IPS-20b (cell line): ENCODE measurements around the gene DGKE.

ENCODE experiments used
- H3K27ac ChIP-seq: one replicate; pipeline ENCODE4 v1.5.1; 2013; ENCODE audit warnings: low read length
- H3K27me3 ChIP-seq: 2 replicates; pipeline ENCODE4 v1.6.1; 2013; ENCODE audit warnings: mild to moderate bottlenecking, low read length, inconsistent platforms; ENCODE audit not compliant: insufficient read depth
- H3K36me3 ChIP-seq: 2 replicates; pipeline ENCODE4 v1.6.1; 2013; ENCODE audit warnings: low read depth, mild to moderate bottlenecking, inconsistent platforms, low read length, moderate library complexity; ENCODE audit not compliant: insufficient read depth
- H3K4me1 ChIP-seq: 2 replicates; pipeline ENCODE4 v1.6.1; 2013; ENCODE audit warnings: mild to moderate bottlenecking, control low read depth, inconsistent platforms, low read length, moderate library complexity; ENCODE audit not compliant: insufficient read depth
- H3K4me3 ChIP-seq: 2 replicates; pipeline ENCODE4 v1.5.1; 2013; ENCODE audit warnings: mild to moderate bottlenecking, low read length, inconsistent platforms
- H3K9ac ChIP-seq: 2 replicates; pipeline ENCODE4 v1.6.1; 2013; ENCODE audit warnings: low read depth, mild to moderate bottlenecking, inconsistent platforms, low read length, moderate library complexity
- H3K9me3 ChIP-seq: 2 replicates; pipeline ENCODE4 v1.6.1; 2013; ENCODE audit warnings: mild to moderate bottlenecking, low read depth, low read length, inconsistent platforms; ENCODE audit not compliant: insufficient read depth

The DGKE gene

DNA sequence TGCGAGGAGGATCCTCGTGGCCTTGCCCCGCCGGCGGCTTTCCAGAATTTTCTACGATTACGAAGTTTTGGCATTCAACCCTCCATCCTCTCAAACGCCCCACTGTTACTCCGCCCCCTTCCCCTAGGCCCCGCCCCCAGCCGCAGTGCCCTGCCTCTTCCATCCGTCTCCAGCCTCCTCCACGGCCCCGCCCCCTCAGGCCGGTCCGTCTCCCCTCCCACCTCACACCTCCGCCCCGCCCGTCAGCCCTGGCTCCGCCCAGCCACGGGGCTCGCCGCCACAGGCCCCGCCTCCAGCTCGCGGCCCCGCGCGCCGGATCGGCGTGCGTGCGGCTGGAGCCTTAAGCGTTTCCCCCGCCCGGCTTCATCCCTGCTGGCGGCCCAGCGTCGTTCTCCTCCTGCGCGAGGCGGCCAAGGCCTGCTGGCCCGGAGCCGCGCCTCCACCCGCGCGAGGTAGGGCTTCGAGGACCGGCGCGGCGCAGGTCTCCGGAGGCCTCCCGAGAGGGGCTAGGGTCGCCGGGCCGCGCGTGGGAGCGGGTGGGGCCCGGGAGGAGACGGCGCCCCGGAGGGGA is at the start of gene DGKE, which contains the start of gene C17orf67:
Gene DGKE (plus strand): TSS at position 343 of the 571 bp plus-strand sequence. CDS start 645 bp downstream, outside the sequence.
Gene C17orf67 (minus strand): TSS at position 112 of the 571 bp plus-strand sequence. CDS start 18,110 bp downstream, outside the sequence.
- peaks cover 32% of the 10 kb centered on the region for H3K27me3 ChIP-seq
- H3K27ac ChIP-seq: no peak within 1 kb of the TSS
- no peaks in the 10 kb centered on the region for H3K9me3 ChIP-seq
- no peaks in the 10 kb centered on the region for H3K36me3 ChIP-seq
- H3K9ac ChIP-seq: peak within 1 kb of the TSS; percentile 58; the same call in 1 of the 2 replicates
- peak within 1 kb of the TSS; percentile 84 for H3K4me3 ChIP-seq
- H3K4me1 ChIP-seq: peaks cover 23% of the 10 kb centered on the region; the same call in 1 of the 2 replicates

DNA sequence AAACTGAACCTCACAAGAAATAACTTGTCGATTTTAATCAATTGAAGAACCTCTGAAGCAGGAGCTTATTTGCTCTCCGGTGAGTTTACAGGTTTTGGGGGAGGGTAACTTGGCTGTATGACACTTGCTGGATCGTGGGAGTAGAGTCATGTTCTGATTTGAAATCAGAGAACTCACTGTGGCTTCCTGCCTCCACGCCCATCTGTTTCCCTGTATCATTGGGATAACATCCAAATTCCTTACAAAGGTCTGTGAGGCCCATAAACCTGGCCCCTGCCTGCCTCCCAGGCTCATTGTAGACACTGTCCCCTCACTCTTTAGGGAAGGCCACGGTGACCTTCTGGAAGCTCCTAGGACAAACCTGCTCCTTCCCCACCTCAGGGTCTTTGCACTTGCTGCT is 48.5 kb upstream of the DGKE start:
- no peak overlapping the region for H3K27ac ChIP-seq
- H3K4me3 ChIP-seq: no peak overlapping the region
- no peak overlapping the region for H3K9ac ChIP-seq
- H3K4me1 ChIP-seq: no peaks in the 10 kb centered on the region
- peaks cover 17% of the 10 kb centered on the region for H3K27me3 ChIP-seq
- no peaks in the 10 kb centered on the region for H3K36me3 ChIP-seq
- no peaks in the 10 kb centered on the region for H3K9me3 ChIP-seq

DNA sequence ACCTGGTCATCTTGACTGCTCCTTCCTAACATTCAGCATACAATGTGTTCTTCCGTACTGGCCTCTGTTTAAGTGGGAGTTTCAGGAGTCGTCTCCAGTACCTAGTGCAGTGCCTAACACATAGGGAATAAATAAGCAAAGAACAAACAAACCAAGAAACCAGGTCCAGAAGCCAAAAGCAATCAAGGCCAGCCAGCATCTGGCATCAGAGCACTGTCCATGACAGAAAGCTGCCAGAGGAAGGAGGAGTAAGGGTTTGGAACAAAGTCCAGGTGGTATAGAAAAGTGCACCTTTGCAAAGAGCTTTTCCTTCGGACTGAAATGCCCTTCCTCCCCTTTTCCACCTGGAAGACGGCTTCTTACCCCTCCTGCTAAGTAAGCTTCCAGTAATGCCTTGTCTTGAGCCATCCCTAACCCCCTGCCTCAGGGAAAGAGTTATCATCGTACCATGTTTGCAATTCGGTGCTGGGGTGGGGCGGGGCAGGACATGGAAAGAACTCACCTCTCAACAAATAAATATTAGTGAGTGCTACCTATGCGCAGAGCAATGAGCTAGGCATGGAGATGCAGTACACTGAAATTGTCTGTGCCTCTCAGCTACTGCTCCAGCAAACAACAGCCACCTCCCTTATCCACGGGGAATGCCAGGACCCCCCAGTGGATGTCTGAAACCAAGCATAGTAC is 47.8 kb upstream of the DGKE start:
- H3K4me1 ChIP-seq: no peaks in the 10 kb centered on the region

DNA sequence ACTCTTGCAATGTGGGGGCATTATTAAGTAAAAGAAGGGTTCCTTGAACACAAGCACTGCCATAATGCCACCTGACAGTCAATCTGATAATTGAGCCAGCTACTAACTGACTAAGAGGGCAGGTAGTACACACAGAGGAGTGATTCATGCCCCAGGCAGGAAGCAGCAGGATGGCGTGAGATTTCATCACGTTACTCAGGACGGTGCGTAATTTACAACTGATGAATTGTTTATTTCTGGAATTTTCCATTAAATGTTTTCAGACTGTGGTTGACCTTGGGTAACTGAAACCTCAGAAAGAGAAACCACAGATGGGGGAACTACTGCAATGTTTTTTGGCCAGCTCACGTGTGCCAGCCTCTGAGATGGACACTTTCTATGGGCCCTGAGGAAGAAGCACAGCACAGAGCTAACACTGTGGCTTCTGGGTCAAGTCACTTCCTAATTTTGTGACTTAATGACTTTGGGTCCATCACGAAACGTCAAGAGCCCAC is 46.9 kb upstream of the DGKE start:
- H3K4me1 ChIP-seq: no peaks in the 10 kb centered on the region

More for the DNA sequence above, 47.8 kb upstream of the DGKE start:
- Histone ChIP-seq H3K4me3 (no peak overlapping the region), H3K36me3 (no peaks in the 10 kb centered on the region), H3K9ac (no peak overlapping the region), H3K27ac (no peak overlapping the region), H3K9me3 (no peaks in the 10 kb centered on the region), H3K27me3 (peaks cover 10% of the 10 kb centered on the region)

DNA sequence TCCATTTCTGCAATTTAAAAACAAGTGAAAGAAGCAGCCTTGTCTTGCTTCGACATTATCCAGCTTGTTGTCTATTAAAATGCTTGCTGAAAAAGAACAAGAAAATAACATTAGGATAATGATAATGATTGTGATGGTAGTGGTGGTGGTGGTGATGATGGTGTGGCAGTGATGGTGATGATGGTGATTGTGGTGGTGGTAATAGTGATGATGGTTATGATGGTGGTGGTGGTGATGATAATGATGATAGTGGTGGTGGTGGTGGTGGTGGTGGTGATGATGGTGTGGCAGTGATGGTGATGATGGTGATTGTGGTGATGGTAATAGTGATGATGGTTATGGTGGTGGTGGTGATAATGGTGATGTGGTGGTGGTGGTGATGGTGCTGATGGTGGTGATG is 41.7 kb upstream of the DGKE start:
- no peaks in the 10 kb centered on the region for H3K36me3 ChIP-seq
- no peak overlapping the region for H3K9ac ChIP-seq
- no peaks in the 10 kb centered on the region for H3K27me3 ChIP-seq
- H3K4me1 ChIP-seq: no peaks in the 10 kb centered on the region
- H3K9me3 ChIP-seq: peaks cover 3% of the 10 kb centered on the region; the same call in 1 of the 2 replicates
- no peak overlapping the region for H3K27ac ChIP-seq
- H3K4me3 ChIP-seq: no peak overlapping the region

More for the DNA sequence above, 46.9 kb upstream of the DGKE start:
- H3K9me3 ChIP-seq: no peaks in the 10 kb centered on the region
- H3K9ac ChIP-seq: no peak overlapping the region
- peaks cover under 1% of the 10 kb centered on the region; the same call in 1 of the 2 replicates for H3K27me3 ChIP-seq
- H3K27ac ChIP-seq: no peak overlapping the region
- no peak overlapping the region for H3K4me3 ChIP-seq
- no peaks in the 10 kb centered on the region for H3K36me3 ChIP-seq

DNA sequence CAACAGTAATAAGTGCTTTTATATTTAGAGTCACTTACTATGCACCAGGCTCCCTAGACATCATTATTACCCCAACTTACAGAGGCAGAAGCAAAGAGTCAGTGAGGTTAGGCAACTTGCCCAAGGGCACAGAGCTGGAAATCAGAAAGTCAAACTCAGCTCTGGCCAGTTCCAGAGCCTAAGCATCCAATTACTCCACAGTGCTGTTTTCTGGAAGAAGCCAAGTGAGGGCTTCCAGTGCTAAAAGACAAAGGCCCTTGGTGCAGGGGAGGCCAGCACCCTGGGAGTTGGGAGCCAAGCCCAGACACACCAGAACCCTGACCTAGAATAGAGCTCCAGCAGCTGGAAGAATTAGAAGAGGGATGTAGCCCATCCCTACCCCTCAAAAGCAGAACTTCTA is 40.4 kb upstream of the DGKE start:
- H3K27ac ChIP-seq: no peak overlapping the region
- H3K4me1 ChIP-seq: no peaks in the 10 kb centered on the region
- no peaks in the 10 kb centered on the region for H3K27me3 ChIP-seq
- H3K9ac ChIP-seq: no peak overlapping the region
- no peaks in the 10 kb centered on the region for H3K36me3 ChIP-seq
- H3K4me3 ChIP-seq: no peak overlapping the region
- H3K9me3 ChIP-seq: peaks cover 3% of the 10 kb centered on the region; the same call in 1 of the 2 replicates

DNA sequence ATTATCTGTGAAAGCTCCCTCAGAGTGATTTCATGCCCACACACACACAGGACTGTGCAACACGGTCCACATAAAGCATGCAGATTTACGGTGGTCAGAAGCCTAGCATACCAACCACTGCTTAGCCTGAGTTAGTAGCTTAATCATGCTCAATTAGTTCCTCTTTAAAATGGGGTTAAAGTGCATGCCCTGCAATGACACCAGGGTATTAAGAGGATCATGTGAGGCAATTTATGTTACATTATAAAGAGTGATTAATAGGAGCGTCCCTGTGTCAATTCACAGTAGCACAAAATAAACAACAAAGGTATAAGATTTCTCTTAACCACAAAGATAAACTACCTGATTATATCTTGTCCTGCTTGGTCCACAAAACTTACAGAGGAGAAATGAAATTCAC is 40.0 kb upstream of the DGKE start:
- Histone ChIP-seq H3K4me3 (no peak overlapping the region), H3K4me1 (no peaks in the 10 kb centered on the region; the same call in 1 of the 2 replicates), H3K36me3 (no peaks in the 10 kb centered on the region), H3K9me3 (peaks cover 3% of the 10 kb centered on the region; the same call in 1 of the 2 replicates), H3K27me3 (no peaks in the 10 kb centered on the region), H3K27ac (no peak overlapping the region), H3K9ac (no peak overlapping the region)

DNA sequence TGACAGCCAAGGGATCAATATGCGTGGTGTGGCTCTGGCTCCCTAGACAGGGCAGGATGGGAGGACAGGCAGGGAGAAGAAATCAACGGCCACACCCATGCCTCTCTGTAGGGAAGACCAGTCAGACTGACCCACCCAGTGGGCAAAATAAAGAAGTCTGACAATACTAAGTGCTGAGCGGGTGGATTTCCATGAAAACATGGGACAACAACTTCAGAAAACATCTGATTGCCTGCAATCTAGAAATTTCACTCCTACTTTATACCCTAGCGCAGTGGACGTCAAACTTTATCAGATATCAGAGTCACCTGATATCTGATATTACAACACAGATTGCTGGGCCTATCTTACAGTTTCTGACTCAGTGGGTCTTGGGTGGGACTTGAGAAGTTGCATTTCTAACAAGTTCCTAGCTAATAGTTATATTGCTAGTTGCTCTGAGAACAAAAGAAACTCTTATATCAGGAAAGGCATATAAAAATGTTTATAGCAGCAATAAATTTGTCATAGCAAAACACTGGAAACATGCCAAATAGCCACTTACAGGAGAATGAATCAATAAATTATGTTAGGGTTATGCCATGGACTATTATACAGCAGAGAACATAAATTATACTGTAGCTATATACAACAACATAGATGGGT is 38.6 kb upstream of the DGKE start:
- Histone ChIP-seq H3K36me3 (no peaks in the 10 kb centered on the region), H3K4me3 (no peak overlapping the region), H3K9ac (no peak overlapping the region), H3K4me1 (peaks cover 3% of the 10 kb centered on the region; the same call in 1 of the 2 replicates), H3K9me3 (peaks cover 3% of the 10 kb centered on the region; the same call in 1 of the 2 replicates), H3K27me3 (no peaks in the 10 kb centered on the region), H3K27ac (no peak overlapping the region)

DNA sequence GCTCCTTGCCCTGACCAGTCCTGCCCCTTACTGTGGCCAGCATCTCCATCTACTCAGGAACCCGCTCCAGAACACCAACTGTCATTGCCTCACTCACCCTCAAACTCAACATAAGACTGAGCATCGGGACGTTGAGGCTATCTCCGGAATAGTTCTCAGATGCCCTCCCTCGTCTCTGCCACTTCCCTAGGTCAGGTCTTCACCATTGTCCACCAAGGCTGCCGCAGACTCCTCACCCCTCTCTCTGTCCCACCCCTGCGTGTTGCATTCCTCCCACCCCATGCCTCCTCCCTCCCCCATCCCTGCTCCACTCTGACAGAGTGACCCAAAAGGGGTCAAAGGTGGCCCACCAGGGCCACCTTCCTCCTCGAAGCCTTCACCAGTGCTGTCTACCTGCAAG is 37.4 kb upstream of the DGKE start:
- H3K4me1 ChIP-seq: peaks cover 3% of the 10 kb centered on the region; the same call in 1 of the 2 replicates
- no peaks in the 10 kb centered on the region for H3K36me3 ChIP-seq
- H3K9ac ChIP-seq: no peak overlapping the region
- H3K4me3 ChIP-seq: no peak overlapping the region
- H3K27me3 ChIP-seq: no peaks in the 10 kb centered on the region
- no peak overlapping the region for H3K27ac ChIP-seq
- H3K9me3 ChIP-seq: peaks cover 3% of the 10 kb centered on the region; the same call in 1 of the 2 replicates

DNA sequence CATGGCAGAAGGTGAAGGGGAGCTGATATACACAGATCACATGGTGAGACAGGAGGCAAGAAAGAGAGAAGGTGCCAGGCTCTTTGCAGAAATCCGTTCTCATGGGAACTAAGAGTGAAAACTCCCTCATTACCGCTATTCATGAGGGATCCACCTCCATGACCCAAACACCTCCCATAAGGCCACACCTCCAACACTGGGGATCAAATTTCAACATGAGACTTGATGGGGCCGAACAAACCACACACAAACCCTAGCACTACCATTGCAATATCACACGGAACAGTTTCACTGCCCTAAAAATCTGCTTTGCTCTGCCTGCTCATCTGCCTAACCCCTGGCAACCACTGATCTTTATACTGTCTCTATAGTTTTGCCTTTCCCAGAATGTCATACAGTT is 35.0 kb upstream of the DGKE start:
- H3K9ac ChIP-seq: no peak overlapping the region
- H3K4me3 ChIP-seq: peak overlapping the region; percentile 41; the same call in 1 of the 2 replicates
- no peaks in the 10 kb centered on the region for H3K36me3 ChIP-seq
- H3K27ac ChIP-seq: no peak overlapping the region
- H3K27me3 ChIP-seq: no peaks in the 10 kb centered on the region
- H3K9me3 ChIP-seq: peaks cover 3% of the 10 kb centered on the region; the same call in 1 of the 2 replicates
- H3K4me1 ChIP-seq: peaks cover 3% of the 10 kb centered on the region; the same call in 1 of the 2 replicates

DNA sequence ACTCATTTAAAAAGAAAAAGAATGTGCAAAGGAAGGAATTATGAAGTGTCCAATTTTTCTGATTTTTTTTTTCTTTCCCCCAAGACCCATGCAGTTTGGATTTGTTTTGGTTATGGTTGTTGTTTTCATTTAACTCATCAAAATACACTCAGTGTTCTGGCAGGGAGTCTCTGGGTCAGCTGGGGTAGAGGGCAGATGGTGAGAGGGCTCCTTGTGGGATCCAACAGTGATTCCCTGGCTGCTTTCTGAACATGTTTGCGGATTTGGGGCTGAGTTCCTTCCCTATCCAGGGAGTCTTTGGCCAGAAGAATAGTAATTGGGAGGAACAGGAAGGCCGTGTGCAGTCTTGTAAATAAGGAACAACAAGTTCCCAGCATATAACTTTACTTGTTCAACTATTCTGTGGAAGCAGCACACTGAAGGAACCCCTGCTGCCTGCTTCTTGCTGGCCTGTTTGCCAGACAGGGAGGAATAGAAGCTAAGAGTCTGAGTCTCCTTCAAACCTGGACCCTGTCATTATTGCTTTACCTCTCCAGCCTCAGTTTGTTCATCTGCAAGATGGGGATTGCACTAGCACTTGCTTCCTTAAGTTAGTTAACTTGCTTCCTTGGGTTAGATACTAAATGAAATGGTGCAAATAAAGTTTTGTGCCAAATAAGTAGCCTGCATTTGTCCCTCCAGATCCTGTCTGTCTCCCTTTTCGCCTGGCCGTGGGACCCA is 32.3 kb upstream of the DGKE start:
- H3K9me3 ChIP-seq: no peaks in the 10 kb centered on the region
- H3K27me3 ChIP-seq: no peaks in the 10 kb centered on the region
- no peaks in the 10 kb centered on the region for H3K36me3 ChIP-seq
- no peak overlapping the region for H3K27ac ChIP-seq
- no peak overlapping the region for H3K9ac ChIP-seq
- no peak overlapping the region for H3K4me3 ChIP-seq
- H3K4me1 ChIP-seq: peaks cover 3% of the 10 kb centered on the region; the same call in 1 of the 2 replicates
